D341Med (cell line): ENCODE measurements around the gene LACRT.

ENCODE experiments used
- DNase-seq: peaks from one replicate; pipeline ENCODE4 v3.0.0; 2012; ENCODE audit warnings: low spot score

LACRT gene

GRCh38 chr12:54631988-54632728 is 2.5 kb downstream of the LACRT start:
- no peak for DNase-seq

DNA sequence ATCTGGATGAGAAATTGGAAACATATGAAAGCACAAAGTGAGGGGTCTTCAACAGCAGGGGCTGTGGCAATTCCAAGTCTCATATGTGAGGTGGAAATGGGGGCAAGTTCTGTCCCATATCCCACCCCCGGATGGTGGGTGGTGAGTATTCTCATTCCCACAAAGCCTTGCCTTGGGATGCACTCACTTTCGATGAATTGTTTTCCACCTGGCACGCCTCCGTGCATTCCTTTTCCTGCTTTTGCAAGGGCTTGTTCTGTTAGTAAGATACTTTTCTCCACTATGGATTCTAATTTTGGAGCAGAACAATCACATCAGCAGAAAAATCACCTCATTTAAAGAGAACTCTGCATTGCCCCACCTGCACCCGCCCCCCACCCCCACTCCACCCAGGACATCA is 3.1 kb downstream of the LACRT start:
- no peak for DNase-seq

DNA sequence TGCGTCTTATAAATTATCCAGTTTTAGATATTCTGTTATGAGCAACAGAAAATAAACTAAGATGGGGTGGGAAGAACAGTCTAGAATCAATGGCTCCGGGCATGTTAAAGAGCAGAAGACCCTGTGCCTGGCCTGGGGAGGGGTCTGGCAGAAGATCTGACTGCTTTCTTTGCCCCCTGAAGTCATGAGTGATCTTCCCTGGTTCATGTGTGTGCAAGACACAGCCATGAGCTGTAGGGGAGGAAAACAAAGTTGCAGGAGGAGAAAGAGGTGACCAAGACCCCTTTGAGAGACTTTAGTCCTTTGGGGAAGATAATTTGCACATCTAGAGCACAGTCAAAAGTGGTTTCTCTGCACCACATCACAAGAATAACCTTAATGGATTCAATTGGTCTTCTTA is 4.8 kb downstream of the LACRT start:
- DNase-seq = no peak

DNA sequence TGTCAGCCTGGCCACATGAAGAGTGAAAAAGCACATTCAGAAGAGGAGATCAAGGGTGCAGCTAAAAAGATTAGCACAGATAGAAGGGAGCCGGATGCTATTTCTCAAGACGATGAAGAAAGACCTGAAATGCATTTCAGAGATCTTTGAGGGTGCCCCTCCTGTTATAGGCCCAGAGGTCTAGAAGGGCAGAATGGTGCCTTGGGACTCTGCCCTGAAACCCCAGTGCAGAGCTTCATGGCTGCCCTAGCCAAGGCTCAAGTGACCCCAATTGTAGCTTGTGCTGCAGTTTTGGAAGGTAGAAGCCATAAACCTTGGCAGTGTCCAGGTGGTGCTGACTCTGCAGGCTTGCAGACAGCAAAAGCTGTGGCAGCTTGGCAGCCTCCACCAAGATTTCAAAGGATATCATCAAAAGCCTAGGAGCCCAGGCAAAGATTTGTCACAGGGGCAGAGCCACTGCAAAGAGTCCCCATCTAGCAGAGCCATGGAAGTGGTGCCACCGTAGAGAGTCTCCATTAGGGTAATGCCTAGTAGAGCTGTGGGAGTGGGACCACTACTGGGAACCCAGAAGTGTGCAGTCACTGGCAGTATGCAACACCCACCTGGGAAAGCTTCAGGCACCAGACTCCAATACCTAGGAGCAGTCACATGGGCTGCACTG is 6.4 kb downstream of the LACRT start:
- DNase-seq = no peak

- no peak for DNase-seq
These were observed 7.4 kb downstream of the LACRT start for GRCh38 chr12:54627304-54627703.

GRCh38 chr12:54625598-54625997 is 9.1 kb downstream of the LACRT start:
- no peak for DNase-seq

DNA sequence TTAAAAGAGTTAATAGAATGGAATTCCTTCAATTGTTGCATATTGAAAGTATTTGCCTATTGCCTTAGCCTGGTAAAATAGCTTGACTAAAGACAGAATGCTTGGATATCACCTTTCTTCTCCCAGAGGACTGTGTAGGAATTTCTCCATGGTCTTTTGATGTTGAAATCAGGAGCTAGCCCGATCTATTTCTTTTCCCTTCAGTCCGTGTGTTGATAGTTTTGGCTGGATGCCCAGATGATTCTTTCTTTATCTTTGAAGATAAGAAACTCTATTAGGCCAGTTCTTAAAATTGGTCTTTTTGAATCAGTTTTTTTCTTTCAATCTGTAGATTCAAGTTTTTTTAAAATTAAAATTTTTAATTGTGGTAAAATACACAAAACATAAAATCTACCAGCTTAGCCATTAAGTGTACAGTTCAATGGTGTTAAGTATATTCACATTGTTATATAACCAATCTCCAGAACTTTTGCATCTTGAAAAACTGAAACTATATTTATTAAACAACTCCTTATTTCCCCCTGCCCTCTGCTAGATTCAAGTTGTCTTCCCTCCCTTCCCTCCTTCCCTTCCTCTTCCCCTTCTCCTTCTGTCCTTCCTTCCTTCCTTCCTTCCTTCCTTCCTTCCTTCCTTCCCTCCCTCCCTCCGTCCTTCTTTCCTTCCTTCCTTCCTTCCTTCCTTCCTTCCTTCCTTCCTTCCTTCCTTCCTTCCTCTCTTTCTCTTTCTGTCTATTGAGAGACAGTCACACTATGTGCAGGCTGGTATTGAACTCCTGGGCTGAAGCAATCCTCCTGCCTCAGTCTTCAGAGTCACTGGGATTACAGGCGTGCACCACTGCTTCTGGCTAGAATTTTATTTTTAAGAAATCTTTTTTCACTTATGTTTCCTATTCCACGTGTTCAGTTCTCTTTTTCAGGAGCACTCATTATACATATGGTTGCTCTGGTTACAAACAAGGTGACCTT is 10.1 kb downstream of the LACRT start:
- DNase-seq = no peak

DNA sequence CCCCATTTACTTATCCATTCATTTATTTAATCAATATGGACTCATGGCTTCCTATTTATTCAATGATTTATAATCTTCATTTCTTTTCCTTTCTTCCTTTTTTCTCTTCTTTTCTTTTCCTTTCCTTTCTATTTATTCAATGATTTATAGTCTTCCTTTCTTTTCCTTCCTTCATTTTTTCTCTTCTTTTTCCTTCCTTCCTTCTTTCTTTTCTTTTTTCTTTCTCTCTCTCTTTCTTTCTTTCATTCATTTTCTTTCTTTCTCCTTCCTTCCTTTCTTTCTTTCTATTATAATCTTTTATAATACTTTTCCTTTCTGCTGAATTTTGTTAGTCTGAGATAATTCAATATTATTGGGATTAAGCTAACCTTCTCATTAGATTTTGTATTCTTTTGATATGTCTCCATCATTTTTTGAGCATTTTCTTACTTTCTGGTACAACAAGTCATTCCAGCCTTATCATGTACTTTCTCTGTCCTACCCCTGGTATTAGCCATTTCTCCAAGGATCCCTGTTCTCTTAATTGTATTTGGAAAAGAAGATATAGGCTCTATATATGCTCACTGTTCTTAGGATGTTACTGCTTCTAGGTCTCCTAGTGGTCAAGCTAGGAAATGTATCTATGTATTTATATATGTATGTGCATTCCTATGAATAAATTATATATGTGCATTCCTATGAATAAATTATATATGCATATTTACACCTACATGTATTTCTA is 12.1 kb downstream of the LACRT start:
- no peak for DNase-seq

DNA sequence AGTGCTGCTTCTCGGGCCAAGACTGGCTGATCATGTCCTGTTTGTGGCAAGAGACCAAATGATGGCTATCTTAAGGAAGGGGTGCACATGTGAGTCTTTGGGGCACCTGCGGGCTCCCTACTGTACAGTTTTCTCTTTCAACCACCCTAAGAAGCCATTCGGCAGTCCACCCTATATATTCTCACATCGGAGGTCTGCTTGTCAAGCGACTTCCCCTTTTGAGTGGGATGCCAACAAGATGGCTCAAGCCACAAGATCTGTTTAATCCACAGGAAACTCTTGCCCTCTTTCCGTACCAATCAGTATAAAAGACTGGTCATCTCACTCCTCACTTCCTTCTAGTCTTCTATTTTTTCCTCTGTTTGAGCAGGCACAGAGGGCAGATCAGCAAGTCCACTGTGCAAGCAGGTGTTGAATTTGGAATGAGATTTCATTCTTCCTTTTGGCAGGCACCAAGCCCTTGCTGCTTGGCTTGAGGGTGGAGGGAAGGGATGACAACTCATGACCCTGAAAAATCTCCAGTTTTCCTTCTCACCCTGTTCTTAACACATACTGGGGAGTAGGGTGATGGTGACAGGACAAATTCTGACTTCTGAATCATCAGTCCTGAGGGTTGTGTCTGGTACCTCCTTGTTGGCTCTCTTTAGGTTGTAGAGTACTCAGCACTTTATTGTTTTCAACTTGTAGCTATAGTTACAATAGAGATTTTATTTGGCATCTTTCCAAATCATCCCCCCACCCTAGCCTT is 17.6 kb downstream of the LACRT start:
- no peak for DNase-seq

- DNase-seq = no peak
These were observed 22.4 kb downstream of the LACRT start for GRCh38 chr12:54612225-54612750.

DNA sequence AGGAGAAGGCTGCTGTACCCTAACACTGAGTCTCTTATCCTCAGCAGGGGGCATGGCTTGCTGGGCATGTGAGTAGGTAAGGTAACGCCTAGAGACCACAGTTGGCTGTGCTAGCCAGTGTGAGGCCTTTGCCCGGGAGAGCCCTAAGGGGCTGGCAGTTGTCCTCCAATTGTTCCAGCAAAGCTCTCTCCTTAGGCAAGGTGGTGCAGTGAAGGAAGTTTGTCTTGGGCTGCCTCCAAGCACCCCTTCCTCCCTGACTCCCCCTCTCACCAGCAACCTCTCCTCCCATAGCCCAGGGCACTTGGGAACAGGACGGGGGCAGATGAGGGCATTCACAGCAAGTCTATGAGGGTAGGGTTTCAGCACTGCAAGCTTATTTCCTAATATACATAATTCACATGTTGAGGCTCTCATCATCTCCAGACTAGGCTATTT is 23.0 kb downstream of the LACRT start:
- DNase-seq = no peak

- DNase-seq = no peak
These were observed 25.9 kb downstream of the LACRT start for GRCh38 chr12:54608769-54609168.

DNA sequence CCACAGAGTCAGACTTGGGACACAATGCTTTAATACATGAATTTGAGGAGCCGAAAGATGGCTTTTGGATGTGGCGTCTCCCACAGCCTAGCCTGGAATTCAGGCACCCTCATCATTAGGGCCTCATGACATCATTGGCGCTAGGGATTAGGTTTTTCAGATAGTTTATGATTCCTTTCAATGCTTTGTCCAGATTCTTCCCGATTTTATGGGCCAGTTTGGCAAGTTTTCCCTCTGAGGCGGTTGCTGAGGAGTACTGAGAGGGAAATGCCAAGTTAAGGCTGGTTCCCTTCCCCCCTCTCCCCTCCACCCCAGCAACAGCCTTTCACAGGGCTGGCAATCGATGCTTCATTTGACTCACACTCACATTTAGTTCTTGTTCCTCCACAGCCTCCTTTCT is 26.5 kb downstream of the LACRT start:
- DNase-seq = no peak

- no peak for DNase-seq
These were observed 28.1 kb downstream of the LACRT start for GRCh38 chr12:54606556-54606955.

GRCh38 chr12:54605138-54605970 is 29.3 kb downstream of the LACRT start:
- no peak for DNase-seq

GRCh38 chr12:54604436-54604835 is 30.3 kb downstream of the LACRT start:
- DNase-seq = no peak

DNA sequence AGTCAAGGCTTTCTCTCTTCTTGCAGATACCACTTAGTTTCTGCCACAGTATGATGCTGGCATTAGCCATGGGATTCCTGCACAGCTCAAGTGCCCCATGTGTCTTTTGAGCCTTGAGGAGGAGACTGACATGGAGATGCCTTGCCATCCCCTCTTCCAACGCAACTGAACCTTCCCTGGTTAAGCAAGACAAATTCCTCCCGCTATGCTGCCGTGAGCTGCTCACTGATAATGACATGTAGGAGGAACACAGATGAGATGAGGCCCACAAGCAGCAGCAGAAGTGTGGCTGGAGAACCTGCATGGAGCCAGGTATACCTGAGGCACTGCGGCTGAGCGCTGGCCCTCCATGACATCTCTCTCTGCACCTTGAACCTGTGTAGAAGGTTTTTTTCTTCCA is 30.8 kb downstream of the LACRT start:
- DNase-seq = no peak

GRCh38 chr12:54603173-54603814 is 31.4 kb downstream of the LACRT start:
- peak; percentile 74 for DNase-seq

DNA sequence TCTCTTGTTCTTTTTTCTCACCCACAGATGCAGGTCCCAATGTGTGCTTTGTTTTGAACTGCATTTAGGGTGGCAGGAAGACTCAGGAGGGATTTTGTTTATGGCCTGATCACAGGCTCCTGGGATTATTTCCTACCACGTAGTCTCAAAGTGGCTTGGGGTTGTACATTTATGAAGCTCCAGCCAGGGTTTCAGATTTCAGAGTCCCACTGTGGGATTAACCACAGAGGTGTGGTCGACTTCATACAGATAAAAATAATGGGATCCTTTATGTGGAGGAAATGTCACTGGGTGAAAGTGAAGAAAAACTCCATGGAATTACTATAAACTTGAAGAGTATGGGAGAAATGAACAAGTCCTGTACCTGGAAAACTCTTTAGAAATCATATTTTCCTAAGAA is 32.0 kb downstream of the LACRT start:
- DNase-seq = no peak

DNA sequence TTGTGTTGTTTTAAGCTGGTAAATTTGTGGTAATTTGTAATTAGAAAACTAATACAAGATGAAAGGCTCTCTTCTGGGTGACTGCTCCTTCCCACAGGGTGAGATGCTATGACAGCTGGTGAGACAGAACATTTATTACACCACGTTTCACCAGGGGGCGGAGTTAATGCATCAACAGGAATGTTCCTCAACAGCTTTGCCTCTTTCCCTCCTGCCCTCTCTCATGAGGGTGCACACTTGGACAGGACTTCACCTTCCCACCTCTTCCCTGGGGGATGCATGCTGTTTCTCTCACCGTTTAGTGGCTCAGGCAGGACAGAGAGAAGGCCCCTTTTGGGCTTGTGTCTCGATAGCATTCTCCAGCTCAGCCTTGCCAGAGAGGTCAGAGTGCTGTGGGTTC is 32.9 kb downstream of the LACRT start:
- DNase-seq = no peak
